Suppressor macrophage treated with lipopolysaccharide for 1 hour (primary cell): ENCODE measurements around the gene ATXN7.

Experiments
- DNase-seq, 3 donors: peaks; one replicate each; pipeline ENCODE4 v3.0.0-alpha.2; 2020 to 2022

ATXN7 gene

DNA sequence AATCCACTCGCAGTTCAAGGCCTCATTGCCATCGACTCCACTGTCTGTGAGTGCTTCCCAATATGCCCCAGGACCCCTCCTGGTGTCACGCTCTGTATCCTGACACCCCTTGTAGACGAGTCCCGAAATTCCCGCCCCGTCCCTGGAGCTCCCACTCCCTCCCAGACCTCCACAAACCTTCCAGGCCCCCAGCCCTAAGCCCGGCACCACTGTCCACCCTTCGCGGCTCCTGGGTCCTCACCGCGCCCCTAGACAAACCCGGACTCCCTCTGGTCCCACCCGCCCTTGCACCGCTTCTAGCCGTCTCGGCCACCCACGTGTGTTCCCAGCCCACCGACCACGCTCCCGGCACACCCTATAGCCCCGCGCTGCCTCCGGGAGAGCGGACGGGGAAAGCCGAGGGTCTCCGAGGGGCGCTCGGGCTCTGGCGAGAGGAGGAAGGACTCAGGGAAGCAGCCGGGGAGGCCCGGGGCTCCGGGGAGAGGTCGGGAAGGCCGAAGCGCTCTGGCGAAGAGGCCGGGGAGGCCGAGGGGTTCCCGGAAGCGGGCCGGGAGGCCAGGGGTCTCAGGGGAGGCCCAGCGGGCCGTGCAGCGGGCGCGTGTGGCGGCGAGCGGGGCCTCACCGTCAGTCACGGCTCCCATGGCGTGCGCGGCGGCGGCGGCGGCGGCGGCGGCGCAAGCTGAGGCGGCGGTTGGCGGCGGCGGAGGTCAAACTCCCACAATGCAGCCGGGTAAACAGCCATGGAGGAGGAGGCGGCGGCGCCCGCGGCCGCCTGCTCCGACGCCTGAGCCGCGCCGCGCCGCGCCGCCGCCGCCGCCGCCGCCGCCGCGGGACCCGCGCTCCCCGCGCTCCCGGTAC lies at the start of gene ATXN7, which contains the start of gene THOC7:
Gene ATXN7 (plus strand): TSS at position 718 of the 858 bp plus-strand sequence. CDS start 48,732 bp downstream, outside the sequence.
Gene THOC7 (minus strand): TSS at position 656 of the 858 bp plus-strand sequence. CDS start 15 bp downstream, at position 641.
- peak; percentile 71 to 88 (median 83) for DNase-seq

- no peak for DNase-seq
Observed at GRCh38 chr3:63814237-63814636, 49.4 kb upstream of the ATXN7 start.

DNA sequence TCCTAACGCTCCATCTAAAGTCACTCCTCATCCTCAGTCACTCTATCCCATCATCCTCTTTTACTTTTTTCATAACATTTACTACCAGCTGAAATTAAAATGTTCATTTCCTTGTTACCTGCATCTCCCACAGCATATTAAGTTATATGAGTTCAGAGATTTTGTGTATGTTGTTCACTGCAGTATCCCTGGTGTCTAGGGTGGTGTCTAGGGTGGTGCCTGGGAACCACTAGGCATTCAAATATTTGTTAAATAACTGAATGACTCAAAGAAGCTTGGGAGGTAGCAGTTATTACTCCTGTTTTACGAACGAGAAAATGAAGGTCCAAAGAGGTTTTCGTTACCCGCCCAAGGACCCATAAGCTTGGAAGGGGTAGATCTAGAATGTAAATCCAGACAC lies 46.4 kb upstream of the ATXN7 start:
- DNase-seq = no peak

GRCh38 chr3:63818282-63819150 lies 45.2 kb upstream of the ATXN7 start:
- peak; percentile 71 to 81 (median 73) for DNase-seq

GRCh38 chr3:63819151-63819398 lies 44.6 kb upstream of the ATXN7 start, which contains the start of gene C3orf49:
C3orf49 (plus strand) TSS chr3:63819299; CDS start chr3:63819472, 173 bp downstream.
- DNase-seq = no peak

GRCh38 chr3:63824309-63824708 lies 39.4 kb upstream of the ATXN7 start:
- no peak for DNase-seq

DNA sequence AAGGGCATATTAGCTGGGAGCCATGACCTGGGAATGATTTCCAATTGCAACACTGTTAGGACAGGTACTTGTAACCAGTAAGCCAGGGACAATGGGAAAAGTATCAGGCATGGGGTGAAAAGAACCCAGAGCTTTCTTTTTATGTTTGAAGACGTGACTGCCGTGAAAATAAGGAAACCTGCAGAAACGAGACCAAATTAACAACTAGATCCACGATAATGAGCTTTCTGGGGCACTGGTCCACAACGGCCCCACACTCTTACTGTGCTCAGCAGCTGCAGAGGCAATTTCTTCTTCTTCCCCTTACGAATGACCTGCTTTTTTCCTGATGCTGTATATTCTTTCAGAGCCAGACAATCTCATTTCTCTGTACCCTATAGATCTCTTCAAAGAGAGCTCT lies 33.1 kb upstream of the ATXN7 start:
- DNase-seq = no peak

GRCh38 chr3:63832395-63832794 lies 31.3 kb upstream of the ATXN7 start:
- DNase-seq = no peak

DNA sequence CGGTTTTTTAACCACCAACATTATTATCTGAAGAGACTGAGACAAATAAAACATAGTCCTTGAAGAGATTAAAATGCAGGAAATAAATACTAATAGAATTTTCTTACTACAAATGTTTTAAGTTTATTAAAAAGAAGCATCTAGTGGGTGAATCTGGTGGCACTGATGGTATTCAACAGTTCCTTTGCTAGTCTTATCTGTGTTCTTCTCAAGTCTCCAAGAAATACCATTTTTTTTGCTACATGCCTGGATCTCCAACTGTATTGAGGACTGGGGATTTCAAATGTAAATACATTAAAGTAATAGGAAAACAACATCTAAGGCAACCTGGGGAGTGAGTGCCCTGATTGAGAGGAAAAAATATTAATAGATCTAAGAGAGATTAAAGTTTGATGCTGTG lies 22.0 kb upstream of the ATXN7 start:
- DNase-seq = no peak

- no peak for DNase-seq
Observed at GRCh38 chr3:63842127-63842526, 21.5 kb upstream of the ATXN7 start.

- no peak for DNase-seq
Observed at GRCh38 chr3:63845215-63845614, 18.5 kb upstream of the ATXN7 start.

- no peak for DNase-seq
Observed at GRCh38 chr3:63847718-63848450, 15.8 kb upstream of the ATXN7 start.

DNA sequence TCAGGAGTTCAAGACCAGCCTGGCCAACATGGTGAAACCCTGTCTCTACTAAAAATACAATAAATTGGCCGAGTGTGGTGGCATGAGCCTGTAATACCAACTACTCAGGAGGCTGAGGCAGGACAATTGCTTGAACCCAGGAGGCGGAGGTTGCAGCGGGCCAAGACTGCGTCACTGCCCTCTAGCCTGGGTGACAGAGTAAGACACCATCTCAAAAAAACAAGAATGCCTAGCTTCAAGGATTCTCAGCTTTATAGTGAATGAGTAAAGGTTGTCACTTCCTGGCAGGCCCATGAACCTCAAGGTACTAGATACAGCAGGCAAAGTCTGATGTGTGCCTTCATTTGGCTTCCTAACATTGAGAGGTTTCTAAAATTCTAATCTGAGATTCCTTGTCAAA lies 14.5 kb upstream of the ATXN7 start:
- no peak for DNase-seq

DNA sequence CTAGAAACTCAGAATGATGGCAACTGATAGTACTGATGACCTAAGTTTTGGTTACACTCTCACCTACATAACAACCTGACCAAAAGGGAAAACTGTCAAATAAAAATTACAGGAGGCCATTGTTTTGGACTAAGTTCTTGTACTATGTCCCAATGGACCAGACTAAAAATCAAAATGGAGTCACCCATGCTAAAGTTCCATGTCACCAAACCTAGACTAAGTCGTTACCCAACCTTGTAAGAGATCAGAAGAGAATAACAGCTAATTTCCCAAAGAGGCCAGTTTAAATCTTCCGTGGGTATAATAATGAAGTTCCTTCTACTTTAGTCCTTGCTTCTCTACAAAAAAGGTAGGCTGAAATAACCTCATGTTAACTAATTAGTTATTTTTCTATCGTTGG lies 12.4 kb upstream of the ATXN7 start:
- DNase-seq = no peak

GRCh38 chr3:63853106-63853505 lies 10.6 kb upstream of the ATXN7 start:
- no peak for DNase-seq

- DNase-seq = no peak
Observed at GRCh38 chr3:63855333-63855940, 8.2 kb upstream of the ATXN7 start.

- DNase-seq = no peak
Observed at GRCh38 chr3:63857311-63857710, 6.4 kb upstream of the ATXN7 start.

DNA sequence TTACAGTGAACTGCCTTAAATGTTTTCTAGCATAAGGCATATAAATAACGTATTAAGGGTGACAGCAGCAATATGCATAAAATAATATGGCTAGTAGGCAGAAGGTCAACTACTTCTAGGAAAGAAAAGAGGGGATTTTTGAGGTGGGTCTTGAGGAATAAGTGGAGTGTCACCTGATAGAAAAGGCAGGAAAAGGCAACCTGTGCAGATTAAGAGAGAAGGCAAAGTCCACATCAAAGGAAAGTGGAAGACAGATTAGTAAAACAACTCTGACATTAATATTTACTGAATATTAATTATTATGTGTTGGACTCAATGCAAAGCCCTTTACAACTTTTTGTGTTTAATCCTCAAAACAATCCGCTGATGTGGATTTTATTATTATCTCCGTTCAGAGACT lies 2.9 kb upstream of the ATXN7 start:
- DNase-seq = no peak

GRCh38 chr3:63861306-63861705 lies 2.4 kb upstream of the ATXN7 start:
- no peak for DNase-seq

DNA sequence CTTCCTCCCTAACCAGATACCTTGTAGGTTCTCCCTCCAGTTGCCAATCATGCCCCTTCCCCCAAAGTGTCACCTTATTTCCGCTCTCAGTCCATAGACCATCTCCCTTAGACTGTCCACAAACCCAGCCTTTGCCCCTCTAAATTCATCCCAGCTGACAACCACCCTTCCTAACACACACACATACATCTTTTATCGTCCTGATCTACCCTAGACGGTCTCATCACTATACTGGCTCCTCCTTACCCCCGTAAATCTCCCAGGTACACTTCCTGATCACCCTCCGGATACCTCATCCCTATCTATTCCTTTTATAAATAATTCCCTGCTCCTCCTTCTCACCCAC lies 890 bp upstream of the ATXN7 start:
- no peak for DNase-seq

DNA sequence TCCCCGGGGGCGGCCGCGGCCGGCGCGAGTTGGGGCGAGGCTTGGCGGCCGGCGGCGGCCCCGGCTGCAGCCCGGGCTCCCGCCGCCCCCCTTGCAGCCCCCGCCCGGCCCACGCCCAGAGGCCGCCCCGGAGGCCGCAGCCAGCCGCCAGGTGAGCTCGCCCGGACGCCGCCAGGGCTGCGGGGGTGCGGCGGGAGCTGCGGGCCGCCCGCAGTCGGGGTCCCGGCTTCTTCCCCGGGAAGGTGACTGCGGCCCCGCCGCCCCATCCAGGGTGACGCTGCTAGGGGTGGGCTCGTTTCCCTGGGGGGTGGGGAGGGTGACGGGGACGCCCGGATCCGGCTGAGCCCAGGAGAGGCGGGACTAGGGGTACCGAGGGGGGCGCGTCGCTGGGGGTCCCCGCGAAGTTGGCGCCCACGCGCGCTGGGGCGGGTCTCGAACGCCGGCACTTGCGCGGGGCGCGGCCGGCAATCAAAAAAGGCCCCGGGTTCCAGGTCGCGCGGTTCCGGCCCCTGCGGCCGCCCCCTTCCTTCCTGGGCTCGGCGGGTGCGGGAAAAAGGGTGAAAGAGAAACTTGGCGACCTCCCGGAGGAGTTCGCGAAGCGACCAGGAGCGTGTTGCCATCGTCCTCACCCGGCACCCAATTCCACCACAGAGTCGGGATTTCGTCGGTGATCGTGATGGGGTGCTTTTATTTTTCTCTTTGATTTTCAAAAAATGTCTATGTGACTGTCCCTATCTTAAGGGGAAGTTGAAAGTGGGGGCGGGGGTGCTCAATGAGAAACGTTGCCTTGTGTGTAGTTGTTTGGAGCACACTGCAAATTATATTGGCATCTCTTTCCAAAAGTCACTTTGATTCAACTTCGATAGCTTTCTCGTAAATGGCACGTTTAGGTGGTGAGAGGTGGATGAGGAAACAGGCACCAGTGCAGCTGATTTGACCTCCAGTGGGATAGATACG lies 619 bp downstream of the ATXN7 start:
- peak; percentile 49 to 79 (median 68) for DNase-seq

- peak; percentile 39 to 68 (median 50) for DNase-seq
Observed at GRCh38 chr3:63864965-63865327, 1.3 kb downstream of the ATXN7 start.
